Measurements from ENCODE around the gene ZNF804B. TPM values are rescaled to one million over a fixed set of nuclear protein-coding genes. Genes with fewer than 3 reads are reported as not detected.

Gene ZNF804B
- total RNA-seq, 1 experiment from 2014 or later = not detected

DNA sequence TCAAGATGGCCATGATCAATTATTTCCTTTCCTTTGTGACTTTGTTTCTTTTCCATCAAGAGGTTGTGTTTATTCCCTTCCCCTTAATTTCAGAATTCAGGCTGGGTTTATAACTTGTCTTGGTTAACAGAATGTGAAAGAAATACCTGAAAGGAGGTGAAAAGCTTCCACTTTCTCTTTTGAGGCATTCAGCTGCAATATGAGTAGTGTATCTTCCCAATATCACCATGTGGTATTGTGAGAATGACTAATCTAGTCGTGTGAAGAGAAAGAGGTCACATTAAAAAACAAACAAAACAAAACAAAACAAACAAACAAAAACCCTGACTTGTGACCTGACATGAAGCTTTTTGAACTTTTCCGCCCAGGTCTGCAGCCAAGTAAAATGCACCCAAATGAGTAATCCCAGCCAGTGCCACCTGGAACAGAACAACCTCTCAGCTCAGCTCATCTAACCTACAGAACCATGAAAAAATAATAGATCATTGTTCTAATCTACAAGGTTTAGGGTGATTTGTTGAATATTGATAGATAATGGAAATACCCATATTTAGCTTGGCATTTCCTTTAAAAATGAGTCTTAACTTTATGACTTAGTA, 106.9 kb downstream of the ZNF804B start:
- H3K9me3 Mint-ChIP-seq = peaks cover 8% of the 10 kb centered on the region in 2 experiments
- WGBS (ENCODE audit: extremely low coverage, insufficient read length, low lambda C conversion rate) = no CpG with 5 or more reads among the region's 2 CpGs

More for the DNA sequence above, 106.9 kb downstream of the ZNF804B start:
- Histone ChIP-seq H3K4me1 (ENCODE audit: insufficient read depth, low read length) (no peaks in the 10 kb centered on the region), H3T11ph (ENCODE audit: low read length) (no peak overlapping the region), H2BK5ac (ENCODE audit: insufficient read length, low read length) (no peak overlapping the region), H2BK15ac (ENCODE audit: low read depth, low read length) (no peak overlapping the region), H4K8ac (replicated peaks; ENCODE audit: insufficient read length, low read depth, low read length) (no peak overlapping the region), H3K27ac (ENCODE audit: insufficient read length, low read depth, low read length) (no peak overlapping the region), H4K91ac (ENCODE audit: insufficient read length, low read depth, low read length) (no peak overlapping the region), H2BK20ac (ENCODE audit: low read depth, low read length, poor library complexity, severe bottlenecking) (no peak overlapping the region), H2AK5ac (ENCODE audit: insufficient read length, low read length) (no peak overlapping the region), H3K27me3 (ENCODE audit: insufficient read depth, low read length) (no peaks in the 10 kb centered on the region), H3K9me3 (ENCODE audit: control insufficient read depth, low read depth, low read length) (no peaks in the 10 kb centered on the region), H4K20me1 (ENCODE audit: control insufficient read depth, insufficient read depth, insufficient read length) (no peaks in the 10 kb centered on the region), H4K5ac (ENCODE audit: insufficient read length, low read depth, low read length) (no peak overlapping the region), H3K4me2 (ENCODE audit: insufficient read depth, insufficient read length, low read length) (no peak overlapping the region), H3K23me2 (ENCODE audit: insufficient read length, low read depth, low read length, poor library complexity, severe bottlenecking) (no peaks in the 10 kb centered on the region), H3K79me1 (ENCODE audit: insufficient read depth, low read depth, low read length, poor library complexity, severe bottlenecking) (no peaks in the 10 kb centered on the region), H3K79me2 (ENCODE audit: insufficient read depth, low read length) (no peaks in the 10 kb centered on the region), H3K14ac (ENCODE audit: insufficient read depth, low read length) (no peak overlapping the region), H2BK120ac (ENCODE audit: low read depth, low read length, poor library complexity, severe bottlenecking) (no peak overlapping the region), H3K9ac (ENCODE audit: extremely low read depth, insufficient read length, low read length) (no peak overlapping the region), H3K23ac (ENCODE audit: insufficient read length, low read depth, low read length) (no peak overlapping the region), H3K56ac (ENCODE audit: insufficient read length, low read depth, low read length) (no peak overlapping the region), H2BK12ac (ENCODE audit: insufficient read length, low read depth, low read length) (no peak overlapping the region), H3K4ac (ENCODE audit: low read depth, low read length) (no peak overlapping the region), H2AFZ (ENCODE audit: low read length) (no peak overlapping the region), H3K18ac (ENCODE audit: insufficient read length, low read depth, low read length) (no peak overlapping the region)
- Mint-ChIP-seq H3K27ac (no peak overlapping the region), H3K4me3 (no peak overlapping the region), H3K36me3 (ENCODE audit: insufficient read depth in 1 of 3, low read depth in 3 of 3) (peaks cover 3 to 16% (median 5%) of the 10 kb centered on the region in 3 experiments; a peak in 6 of 7 replicates), H3K27me3 (ENCODE audit: low read depth) (no peaks in the 10 kb centered on the region), H3K4me1 (no peaks in the 10 kb centered on the region)
- TF ChIP-seq, protein P1, sequence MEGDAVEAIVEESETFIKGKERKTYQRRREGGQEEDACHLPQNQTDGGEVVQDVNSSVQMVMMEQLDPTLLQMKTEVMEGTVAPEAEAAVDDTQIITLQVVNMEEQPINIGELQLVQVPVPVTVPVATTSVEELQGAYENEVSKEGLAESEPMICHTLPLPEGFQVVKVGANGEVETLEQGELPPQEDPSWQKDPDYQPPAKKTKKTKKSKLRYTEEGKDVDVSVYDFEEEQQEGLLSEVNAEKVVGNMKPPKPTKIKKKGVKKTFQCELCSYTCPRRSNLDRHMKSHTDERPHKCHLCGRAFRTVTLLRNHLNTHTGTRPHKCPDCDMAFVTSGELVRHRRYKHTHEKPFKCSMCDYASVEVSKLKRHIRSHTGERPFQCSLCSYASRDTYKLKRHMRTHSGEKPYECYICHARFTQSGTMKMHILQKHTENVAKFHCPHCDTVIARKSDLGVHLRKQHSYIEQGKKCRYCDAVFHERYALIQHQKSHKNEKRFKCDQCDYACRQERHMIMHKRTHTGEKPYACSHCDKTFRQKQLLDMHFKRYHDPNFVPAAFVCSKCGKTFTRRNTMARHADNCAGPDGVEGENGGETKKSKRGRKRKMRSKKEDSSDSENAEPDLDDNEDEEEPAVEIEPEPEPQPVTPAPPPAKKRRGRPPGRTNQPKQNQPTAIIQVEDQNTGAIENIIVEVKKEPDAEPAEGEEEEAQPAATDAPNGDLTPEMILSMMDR (conservative IDR thresholded peaks at IDR 0.05) = no peak
- DNase-seq = no peak

All from H9 (cell line).